ENCODE results near the gene ANKRD37. TPM values are rescaled to one million over a fixed set of nuclear protein-coding genes. Genes with fewer than 3 reads are reported as not detected.

The ANKRD37 gene
- total RNA-seq, 1 experiment from 2014 or later: 5.1 TPM

- in situ Hi-C loops (cut with HindIII; ENCODE audit: low pct_unique_long_range_greater_than_20kb, low sequenced_read_pairs) (no loop called here), intact Hi-C loops (cut with micrococcal nuclease; ENCODE audit: unreplicated experiment) (no loop called here)
- DNase-seq (ENCODE audit: low read depth, low spot score): no peak
- TF ChIP-seq SIN3A (IDR thresholded peaks at IDR 0.05; ENCODE audit: borderline replicate concordance, insufficient read depth, low read depth, low read length): no peak
- no peak for TF ChIP-seq POLR2AphosphoS5 (IDR thresholded peaks at IDR 0.05; ENCODE audit: low read depth, low read length)
- TF ChIP-seq, protein P1, sequence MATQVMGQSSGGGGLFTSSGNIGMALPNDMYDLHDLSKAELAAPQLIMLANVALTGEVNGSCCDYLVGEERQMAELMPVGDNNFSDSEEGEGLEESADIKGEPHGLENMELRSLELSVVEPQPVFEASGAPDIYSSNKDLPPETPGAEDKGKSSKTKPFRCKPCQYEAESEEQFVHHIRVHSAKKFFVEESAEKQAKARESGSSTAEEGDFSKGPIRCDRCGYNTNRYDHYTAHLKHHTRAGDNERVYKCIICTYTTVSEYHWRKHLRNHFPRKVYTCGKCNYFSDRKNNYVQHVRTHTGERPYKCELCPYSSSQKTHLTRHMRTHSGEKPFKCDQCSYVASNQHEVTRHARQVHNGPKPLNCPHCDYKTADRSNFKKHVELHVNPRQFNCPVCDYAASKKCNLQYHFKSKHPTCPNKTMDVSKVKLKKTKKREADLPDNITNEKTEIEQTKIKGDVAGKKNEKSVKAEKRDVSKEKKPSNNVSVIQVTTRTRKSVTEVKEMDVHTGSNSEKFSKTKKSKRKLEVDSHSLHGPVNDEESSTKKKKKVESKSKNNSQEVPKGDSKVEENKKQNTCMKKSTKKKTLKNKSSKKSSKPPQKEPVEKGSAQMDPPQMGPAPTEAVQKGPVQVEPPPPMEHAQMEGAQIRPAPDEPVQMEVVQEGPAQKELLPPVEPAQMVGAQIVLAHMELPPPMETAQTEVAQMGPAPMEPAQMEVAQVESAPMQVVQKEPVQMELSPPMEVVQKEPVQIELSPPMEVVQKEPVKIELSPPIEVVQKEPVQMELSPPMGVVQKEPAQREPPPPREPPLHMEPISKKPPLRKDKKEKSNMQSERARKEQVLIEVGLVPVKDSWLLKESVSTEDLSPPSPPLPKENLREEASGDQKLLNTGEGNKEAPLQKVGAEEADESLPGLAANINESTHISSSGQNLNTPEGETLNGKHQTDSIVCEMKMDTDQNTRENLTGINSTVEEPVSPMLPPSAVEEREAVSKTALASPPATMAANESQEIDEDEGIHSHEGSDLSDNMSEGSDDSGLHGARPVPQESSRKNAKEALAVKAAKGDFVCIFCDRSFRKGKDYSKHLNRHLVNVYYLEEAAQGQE (IDR thresholded peaks at IDR 0.05; ENCODE audit: insufficient read depth in 1 of 2, low read depth in 2 of 2, low read length in 1 of 2): no peak
- no peak for TF ChIP-seq TCF7L2 (IDR thresholded peaks at IDR 0.05; ENCODE audit: low read depth, low read length)
- no peak for TF ChIP-seq CTCF (IDR thresholded peaks at IDR 0.05)
- Histone ChIP-seq H3K27me3 (ENCODE audit: control insufficient read depth, insufficient read depth, low read length) (no peaks in the 10 kb centered on the region), H3K9me3 (ENCODE audit: control insufficient read depth, insufficient read depth, low read depth, low read length) (no peaks in the 10 kb centered on the region), H3K4me1 (ENCODE audit: control insufficient read depth, insufficient read depth, low read length) (no peaks in the 10 kb centered on the region; the same call in 1 of the 2 replicates), H3K36me3 (ENCODE audit: control insufficient read depth, insufficient read depth, low read length) (no peaks in the 10 kb centered on the region; the same call in 1 of the 2 replicates), H3K4me3 (ENCODE audit: low read depth in 2 of 2, low read length in 2 of 2) (no peak overlapping the region), H3K27ac (ENCODE audit: low read length) (no peak overlapping the region)
- CTCF ChIA-PET: no interaction called here
- no peak for ATAC-seq
- POLR2A ChIA-PET: interaction anchor here (0.6 to 0.7 kb wide), 2 partner anchors 31 to 610 kb away, joined by 5 to 6 read pairs; partner anchors contain the start of gene ANKRD37
- TSS peak; percentile 69 for BruUV-seq (replicated peaks)
These were observed 30.5 kb downstream of the ANKRD37 start for GRCh38 chr4:185426960-185427688.

- no peak for ATAC-seq
- Histone ChIP-seq H3K27me3 (ENCODE audit: control insufficient read depth, insufficient read depth, low read length) (no peaks in the 10 kb centered on the region), H3K4me3 (ENCODE audit: low read depth in 2 of 2, low read length in 2 of 2) (no peak overlapping the region), H3K9me3 (ENCODE audit: control insufficient read depth, insufficient read depth, low read depth, low read length) (no peaks in the 10 kb centered on the region), H3K36me3 (ENCODE audit: control insufficient read depth, insufficient read depth, low read length) (no peaks in the 10 kb centered on the region; the same call in 1 of the 2 replicates), H3K4me1 (ENCODE audit: control insufficient read depth, insufficient read depth, low read length) (no peaks in the 10 kb centered on the region; the same call in 1 of the 2 replicates), H3K27ac (ENCODE audit: low read length) (no peak overlapping the region)
- POLR2A ChIA-PET: no interaction called here
- CTCF ChIA-PET: no interaction called here
- no peak for DNase-seq (ENCODE audit: low read depth, low spot score)
- TF ChIP-seq CTCF (IDR thresholded peaks at IDR 0.05) (no peak), SIN3A (IDR thresholded peaks at IDR 0.05; ENCODE audit: borderline replicate concordance, insufficient read depth, low read depth, low read length) (no peak), POLR2AphosphoS5 (IDR thresholded peaks at IDR 0.05; ENCODE audit: low read depth, low read length) (no peak), TCF7L2 (IDR thresholded peaks at IDR 0.05; ENCODE audit: low read depth, low read length) (no peak)
- TF ChIP-seq, protein P1 (IDR thresholded peaks at IDR 0.05; ENCODE audit: insufficient read depth in 1 of 2, low read depth in 2 of 2, low read length in 1 of 2): no peak
- no TSS peak for BruUV-seq (replicated peaks)
- in situ Hi-C loops (cut with HindIII; ENCODE audit: low pct_unique_long_range_greater_than_20kb, low sequenced_read_pairs): no loop called here
- intact Hi-C loops (cut with micrococcal nuclease; ENCODE audit: unreplicated experiment): no loop called here
These were observed 33.0 kb downstream of the ANKRD37 start for GRCh38 chr4:185429660-185430059.

All from Panc1 (cell line).